GM21360 (cell line): ENCODE results near the gene LASP1.
"Not testable (repeated sequence)": the region's sequence is repeated elsewhere in the genome, so short reads cannot be mapped to it uniquely, and the experiment has no call there.

ENCODE experiments used
- ATAC-seq: cut with Tn5 transposase; IDR thresholded peaks from one replicate; pipeline ENCODE4 v1.9.1; 2021; ENCODE audit warnings: mild to moderate bottlenecking, moderate library complexity; ENCODE audit not compliant: unreplicated experiment

Gene LASP1

GRCh38 chr17:38925263-38925995 is 55.6 kb downstream of the LASP1 start, which contains the start of gene LASP1NB:
Gene LASP1NB, plus strand, starts transcription at chr17:38925614.
- ATAC-seq, result no peak

- ATAC-seq, result no peak
These were observed 56.6 kb downstream of the LASP1 start for GRCh38 chr17:38926293-38927070.

- not testable (repeated sequence) for ATAC-seq
These were observed 60.9 kb downstream of the LASP1 start for GRCh38 chr17:38930782-38931181.

- not testable (repeated sequence) for ATAC-seq
These were observed 64.1 kb downstream of the LASP1 start for GRCh38 chr17:38933962-38934361.

- ATAC-seq, result no peak
These were observed 70.1 kb downstream of the LASP1 start for GRCh38 chr17:38939987-38940386.

GRCh38 chr17:38940404-38940803 is 70.5 kb downstream of the LASP1 start:
- ATAC-seq, result no peak

- ATAC-seq, result no peak
These were observed 73.0 kb downstream of the LASP1 start for GRCh38 chr17:38942696-38943334.

- ATAC-seq, result no peak
These were observed 73.7 kb downstream of the LASP1 start for GRCh38 chr17:38943607-38944006.

GRCh38 chr17:38947189-38947588 is 77.3 kb downstream of the LASP1 start:
- ATAC-seq, result no peak

- not testable (repeated sequence) for ATAC-seq
These were observed 83.9 kb downstream of the LASP1 start for GRCh38 chr17:38953800-38954199.

GRCh38 chr17:38958326-38958725 is 88.5 kb downstream of the LASP1 start:
- no peak for ATAC-seq

- no peak for ATAC-seq
These were observed 88.9 kb downstream of the LASP1 start for GRCh38 chr17:38958756-38959155.

- ATAC-seq, result no peak
These were observed 89.7 kb downstream of the LASP1 start for GRCh38 chr17:38959508-38959907.

- ATAC-seq, result no peak
These were observed 90.5 kb downstream of the LASP1 start for GRCh38 chr17:38960402-38960801.

- no peak for ATAC-seq
These were observed 91.6 kb downstream of the LASP1 start for GRCh38 chr17:38961413-38961812.

- ATAC-seq, result no peak
These were observed 97.5 kb downstream of the LASP1 start, which contains the start of gene FBXO47 for GRCh38 chr17:38967290-38967738. Gene FBXO47, minus strand, starts transcription at chr17:38967403. Its CDS starts 4,378 bp downstream, at chr17:38963025.

GRCh38 chr17:38969281-38969680 is 99.4 kb downstream of the LASP1 start:
- ATAC-seq, result no peak

GRCh38 chr17:38970128-38970527 is 100.3 kb downstream of the LASP1 start:
- ATAC-seq, result no peak

- no peak for ATAC-seq
These were observed 100.9 kb downstream of the LASP1 start for GRCh38 chr17:38970804-38971203.
